Measurements from ENCODE around the gene TTC33. TPM values are rescaled to one million over a fixed set of nuclear protein-coding genes. Genes with fewer than 3 reads are reported as not detected.

Gene TTC33
- total and polyA plus RNA-seq, 2 donors (not counting 1 experiment from before 2014, with no cell fraction given): 2.1 to 15.8 TPM

DNA sequence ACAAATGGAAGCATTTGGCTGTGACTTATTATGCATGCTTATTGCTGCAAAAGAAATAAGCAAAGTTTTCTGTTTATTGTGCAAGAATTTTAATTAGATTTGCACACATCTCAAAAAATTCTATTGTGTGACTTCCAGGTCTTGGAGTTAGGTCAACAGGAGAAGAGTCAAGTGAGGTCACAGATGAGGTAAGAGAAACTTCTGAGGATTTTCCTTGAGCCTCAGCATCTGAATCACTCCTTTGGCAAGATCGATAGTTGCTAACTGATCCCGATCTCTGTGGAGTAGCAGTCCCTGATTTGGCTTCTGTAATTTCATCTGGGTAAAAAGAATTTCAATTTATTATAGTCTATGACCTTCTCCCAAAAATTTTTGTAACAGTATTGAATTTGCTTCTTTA lies 6.9 kb upstream of the TTC33 start:
- H3K9ac ChIP-seq (ENCODE audit: low read length): no peak overlapping the region
- no peak overlapping the region for H3K4me2 ChIP-seq (replicated peaks; ENCODE audit: low read depth, low read length, poor library complexity, severe bottlenecking)
- DNase-seq: no peak
- H3K27ac ChIP-seq (ENCODE audit: low read length in 2 of 2): no peak overlapping the region
- no peaks in the 10 kb centered on the region for H4K20me1 ChIP-seq (ENCODE audit: control insufficient read depth, insufficient read depth, low read length, poor library complexity, severe bottlenecking)
- no peaks in the 10 kb centered on the region for H3K27me3 ChIP-seq (replicated peaks in 1 of 4; ENCODE audit: control extremely low read depth in 1 of 4, control insufficient read depth in 3 of 4, insufficient read depth in 4 of 4, low read length in 3 of 4)
- POLR2A ChIA-PET: no interaction called here
- no peak overlapping the region for H3K4me3 ChIP-seq (ENCODE audit: control extremely low read depth in 1 of 5, extremely low read depth in 1 of 5, insufficient read depth in 1 of 5, low read depth in 2 of 5, low read length in 4 of 5)
- H3K79me2 ChIP-seq (ENCODE audit: control insufficient read depth, insufficient read depth, low read length): no peaks in the 10 kb centered on the region
- CTCF ChIA-PET: no interaction called here
- no peak overlapping the region for H2AFZ ChIP-seq (ENCODE audit: insufficient read depth, low read depth, low read length, poor library complexity, severe bottlenecking)
- no peaks in the 10 kb centered on the region for H3K4me1 ChIP-seq (ENCODE audit: control insufficient read depth in 2 of 2, insufficient read depth in 2 of 2, low read length in 2 of 2)
- H3K36me3 ChIP-seq (replicated peaks in 1 of 2; ENCODE audit: control extremely low read depth in 1 of 2, control insufficient read depth in 1 of 2, extremely low read depth in 1 of 2, insufficient read depth in 2 of 2, low read length in 1 of 2): peaks cover 7 to 55% of the 10 kb centered on the region in 2 experiments
- no peaks in the 10 kb centered on the region for H3K9me3 ChIP-seq (ENCODE audit: control extremely low read depth in 1 of 3, control insufficient read depth in 2 of 3, insufficient read depth in 1 of 3, low read length in 2 of 3)
- no peak for ATAC-seq (ENCODE audit: low read depth)
- Mint-ChIP-seq H3K4me3 (no peak overlapping the region), H3K27ac (no peak overlapping the region), H3K4me1 (no peaks in the 10 kb centered on the region), H3K9me3 (ENCODE audit: insufficient read depth) (no peaks in the 10 kb centered on the region), H3K27me3 (no peaks in the 10 kb centered on the region)
- TF ChIP-seq, protein P1, sequence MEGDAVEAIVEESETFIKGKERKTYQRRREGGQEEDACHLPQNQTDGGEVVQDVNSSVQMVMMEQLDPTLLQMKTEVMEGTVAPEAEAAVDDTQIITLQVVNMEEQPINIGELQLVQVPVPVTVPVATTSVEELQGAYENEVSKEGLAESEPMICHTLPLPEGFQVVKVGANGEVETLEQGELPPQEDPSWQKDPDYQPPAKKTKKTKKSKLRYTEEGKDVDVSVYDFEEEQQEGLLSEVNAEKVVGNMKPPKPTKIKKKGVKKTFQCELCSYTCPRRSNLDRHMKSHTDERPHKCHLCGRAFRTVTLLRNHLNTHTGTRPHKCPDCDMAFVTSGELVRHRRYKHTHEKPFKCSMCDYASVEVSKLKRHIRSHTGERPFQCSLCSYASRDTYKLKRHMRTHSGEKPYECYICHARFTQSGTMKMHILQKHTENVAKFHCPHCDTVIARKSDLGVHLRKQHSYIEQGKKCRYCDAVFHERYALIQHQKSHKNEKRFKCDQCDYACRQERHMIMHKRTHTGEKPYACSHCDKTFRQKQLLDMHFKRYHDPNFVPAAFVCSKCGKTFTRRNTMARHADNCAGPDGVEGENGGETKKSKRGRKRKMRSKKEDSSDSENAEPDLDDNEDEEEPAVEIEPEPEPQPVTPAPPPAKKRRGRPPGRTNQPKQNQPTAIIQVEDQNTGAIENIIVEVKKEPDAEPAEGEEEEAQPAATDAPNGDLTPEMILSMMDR (IDR thresholded peaks at IDR 0.05): no peak
- no peak for TF ChIP-seq EZH2 (IDR thresholded peaks at IDR 0.05; ENCODE audit: borderline replicate concordance, insufficient read depth, low read depth, low read length, poor library complexity, severe bottlenecking)
- WGBS (ENCODE audit: insufficient coverage): no CpG with 5 or more reads among the region's 2 CpGs
- intact Hi-C loops (cut with micrococcal nuclease): no loop called here

DNA sequence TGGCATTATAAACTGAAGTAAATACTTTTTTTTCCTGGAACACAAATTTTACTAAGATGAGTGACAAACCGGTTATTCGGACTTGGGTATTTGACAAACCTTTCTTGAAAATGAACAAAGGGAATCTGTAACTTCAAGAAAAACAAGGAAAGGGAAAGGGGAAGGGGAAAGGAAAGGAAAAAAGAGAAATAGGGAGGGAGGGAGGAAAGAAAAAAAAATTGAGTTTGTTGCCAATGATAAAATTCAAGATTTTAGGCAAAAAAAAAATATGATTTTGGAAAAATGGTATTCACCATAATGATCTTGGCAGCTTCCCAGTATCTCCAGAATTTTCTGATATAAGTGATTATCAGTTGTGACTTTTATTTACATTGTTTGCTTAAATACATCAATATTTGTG lies 1.6 kb upstream of the TTC33 start:
- Histone ChIP-seq H3K36me3 (replicated peaks in 1 of 2; ENCODE audit: control extremely low read depth in 1 of 2, control insufficient read depth in 1 of 2, extremely low read depth in 1 of 2, insufficient read depth in 2 of 2, low read length in 1 of 2) (peaks cover 4 to 7% of the 10 kb centered on the region in 2 experiments), H3K9me3 (ENCODE audit: control extremely low read depth in 1 of 3, control insufficient read depth in 2 of 3, insufficient read depth in 1 of 3, low read length in 2 of 3) (no peaks in the 10 kb centered on the region), H3K79me2 (ENCODE audit: control insufficient read depth, insufficient read depth, low read length) (peaks cover 32% of the 10 kb centered on the region), H3K27ac (ENCODE audit: low read length in 2 of 2) (no peak overlapping the region), H2AFZ (ENCODE audit: insufficient read depth, low read depth, low read length, poor library complexity, severe bottlenecking) (no peak overlapping the region), H3K4me3 (ENCODE audit: control extremely low read depth in 1 of 5, extremely low read depth in 1 of 5, insufficient read depth in 1 of 5, low read depth in 2 of 5, low read length in 4 of 5) (no peak overlapping the region), H3K27me3 (replicated peaks in 1 of 4; ENCODE audit: control extremely low read depth in 1 of 4, control insufficient read depth in 3 of 4, insufficient read depth in 4 of 4, low read length in 3 of 4) (no peaks in the 10 kb centered on the region), H3K4me2 (replicated peaks; ENCODE audit: low read depth, low read length, poor library complexity, severe bottlenecking) (no peak overlapping the region), H3K4me1 (ENCODE audit: control insufficient read depth in 2 of 2, insufficient read depth in 2 of 2, low read length in 2 of 2) (peaks cover 10 to 13% of the 10 kb centered on the region in 2 donors), H3K9ac (ENCODE audit: low read length) (no peak overlapping the region), H4K20me1 (ENCODE audit: control insufficient read depth, insufficient read depth, low read length, poor library complexity, severe bottlenecking) (peaks cover 10% of the 10 kb centered on the region)
- no peak overlapping the region for H3K4me3 Mint-ChIP-seq
- CTCF ChIA-PET: interaction anchor here (0.7 kb wide), 3 partner anchors 438 to 1180 kb away, joined by 3 to 4 read pairs (median 3); no protein-coding TSS in a partner anchor
- DNase-seq (no peak), ATAC-seq (ENCODE audit: low read depth) (no peak)
- intact Hi-C loops (cut with micrococcal nuclease): loop anchor here (10.0 kb wide), 1 partner anchor 1483 kb away; no protein-coding TSS in a partner anchor
- TF ChIP-seq, protein P1 (IDR thresholded peaks at IDR 0.05): no peak
- TF ChIP-seq EZH2 (IDR thresholded peaks at IDR 0.05; ENCODE audit: borderline replicate concordance, insufficient read depth, low read depth, low read length, poor library complexity, severe bottlenecking): no peak
- no peaks in the 10 kb centered on the region for H3K9me3 Mint-ChIP-seq (ENCODE audit: insufficient read depth)
- no peak overlapping the region for H3K27ac Mint-ChIP-seq
- H3K4me1 Mint-ChIP-seq: peaks cover 10% of the 10 kb centered on the region
- no CpG with 5 or more reads among the region's 2 CpGs for WGBS (ENCODE audit: insufficient coverage)
- no peaks in the 10 kb centered on the region for H3K27me3 Mint-ChIP-seq
- POLR2A ChIA-PET: interaction anchor here (0.7 kb wide), 1 partner anchor 20 kb away, joined by 7 read pairs; no protein-coding TSS in a partner anchor
